Activated CD8-positive, alpha-beta memory T cell treated with anti-CD3 and anti-CD28 coated beads for 48 hours (primary cell): ENCODE data around the gene ZNF273.
"Not testable (repeated sequence)": the region's sequence is repeated elsewhere in the genome, so short reads cannot be mapped to it uniquely, and the experiment has no call there.

Experiments
- DNase-seq, 3 experiments: peaks; one replicate each; pipeline ENCODE4 v3.0.0-alpha.2; 2020; ENCODE audit warnings: low read depth in 2 of 3, low spot score in 2 of 3

Gene ZNF273

GRCh38 chr7:64944667-64945502, 41.8 kb downstream of the ZNF273 start:
- DNase-seq = not testable (repeated sequence)

- DNase-seq = no peak
Measured at GRCh38 chr7:64945503-64946175, 42.6 kb downstream of the ZNF273 start.

DNA sequence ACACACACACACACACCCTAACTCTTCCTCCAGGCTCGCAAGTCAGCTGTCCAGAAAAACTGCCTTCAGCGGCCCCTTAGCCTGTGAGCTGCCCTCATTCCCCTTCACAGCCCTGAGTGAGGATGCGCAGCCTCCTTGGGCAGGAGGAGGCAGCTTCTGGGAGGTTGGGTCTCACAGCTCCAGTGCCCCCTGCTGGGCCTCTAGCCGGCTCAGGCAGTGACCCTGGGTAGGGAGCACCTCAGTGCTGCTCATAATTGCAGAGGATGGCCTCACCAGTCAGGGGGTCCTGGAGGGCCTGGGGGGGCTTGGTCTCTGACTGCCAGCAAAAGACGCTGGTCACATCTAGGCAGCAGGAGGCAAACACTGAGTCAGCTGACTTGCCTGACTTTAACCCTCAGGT, 43.7 kb downstream of the ZNF273 start:
- no peak for DNase-seq

DNA sequence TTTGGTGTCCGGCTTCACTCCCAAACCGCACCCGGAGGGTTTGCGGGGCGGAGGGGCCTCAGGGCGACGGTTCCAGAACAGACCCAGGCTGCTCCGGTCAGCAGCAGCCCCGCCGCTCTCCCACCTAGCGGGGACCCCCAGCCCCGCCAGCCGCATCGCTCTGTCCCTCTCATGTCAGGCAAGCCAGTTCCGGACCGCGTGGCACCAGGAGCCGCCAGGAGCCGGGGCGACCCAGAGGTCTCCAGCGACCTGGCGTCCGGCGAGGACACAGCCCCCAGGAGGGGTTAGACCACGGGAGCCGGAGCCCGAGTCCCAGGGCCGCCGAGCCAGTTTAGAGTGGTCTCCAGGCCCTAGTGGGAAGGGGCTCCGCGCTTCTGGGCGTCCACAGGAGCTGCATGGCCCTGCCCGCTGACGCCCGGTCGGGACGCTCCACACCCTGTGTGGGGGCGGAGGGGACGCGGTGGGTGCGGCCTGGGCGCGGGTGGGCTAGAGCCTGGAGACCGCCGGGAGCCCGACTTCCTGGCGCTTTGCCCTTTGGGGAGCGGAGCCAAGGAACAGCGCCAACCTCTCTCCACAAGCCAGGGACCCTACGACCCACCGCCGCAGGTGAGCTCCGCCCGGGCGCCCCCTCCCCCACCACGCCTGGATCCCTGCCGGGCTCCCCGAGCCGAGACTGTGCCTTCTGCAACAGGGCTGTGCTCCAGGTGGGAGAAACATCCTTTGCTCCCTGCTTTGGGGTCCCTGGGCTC, 44.4 kb downstream of the ZNF273 start:
- DNase-seq = no peak

DNA sequence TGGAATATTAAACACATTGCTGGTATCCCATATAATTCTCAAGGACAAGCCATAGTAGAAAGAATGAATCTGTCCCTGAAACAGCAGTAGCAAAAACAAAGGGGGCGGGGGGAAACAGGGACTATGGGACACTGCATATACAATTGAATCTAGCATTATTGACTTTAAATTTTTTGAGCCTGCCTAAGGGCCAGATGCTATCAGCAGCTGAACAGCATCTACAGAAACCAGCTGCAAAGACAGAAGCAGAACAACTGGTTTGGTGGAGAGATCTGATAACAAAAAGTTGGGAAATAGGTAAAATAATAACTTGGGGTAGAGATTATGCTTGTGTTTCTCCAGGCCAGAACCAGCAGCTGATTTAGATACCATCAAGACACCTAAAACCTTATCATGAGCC, 45.7 kb downstream of the ZNF273 start:
- DNase-seq = not testable (repeated sequence)

GRCh38 chr7:64950673-64951072, 47.6 kb downstream of the ZNF273 start:
- not testable (repeated sequence) for DNase-seq

GRCh38 chr7:64951250-64951848, 48.3 kb downstream of the ZNF273 start:
- DNase-seq = no peak

- DNase-seq = no peak
Measured at GRCh38 chr7:64959072-64959747, 56.1 kb downstream of the ZNF273 start.

DNA sequence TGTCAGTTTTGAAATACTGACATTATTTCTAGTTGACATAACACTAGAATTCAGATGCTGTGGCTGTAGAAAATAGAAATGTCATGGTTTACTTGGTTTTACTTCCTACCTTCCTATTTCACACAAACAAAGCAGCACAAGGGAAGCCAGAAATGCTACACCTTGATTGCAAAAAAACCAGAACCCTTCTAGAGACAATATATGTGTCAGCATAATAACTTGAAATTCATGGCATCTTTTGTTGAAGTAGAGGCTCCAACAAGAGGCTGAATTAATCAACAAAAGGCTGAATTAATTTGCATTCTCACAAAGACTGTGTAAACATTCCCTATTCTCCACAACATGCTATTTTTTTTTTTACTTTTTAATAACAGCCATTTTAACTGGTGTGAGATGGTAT, 62.5 kb downstream of the ZNF273 start:
- no peak for DNase-seq

GRCh38 chr7:64978497-64979203, 75.6 kb downstream of the ZNF273 start:
- no peak for DNase-seq
